IMR-90 (cell line): ENCODE results near the gene ABTB2. TPM values are rescaled to one million over a fixed set of nuclear protein-coding genes. Genes with fewer than 3 reads are reported as not detected.
A peak's percentile ranks its signal among the peaks of the same experiment; 100 is the strongest.

Experiments
- CEBPB ChIP-seq: IDR thresholded peaks from 2 replicates; pipeline ENCODE4 v1.6.1; 2012; ENCODE audit warnings: low read depth, low read length, improper control_type of control experiment
- CHD1 ChIP-seq: IDR thresholded peaks from 2 replicates; pipeline ENCODE4 v1.6.1; 2012; ENCODE audit warnings: low read depth, low read length, improper control_type of control experiment
- NFE2L2 ChIP-seq: fragments of 150-350 bp; IDR thresholded peaks from 2 replicates; pipeline ENCODE4 v1.6.1; 2016; ENCODE audit warnings: low read depth, mild to moderate bottlenecking, low read length
- polyA plus RNA-seq, 3 experiments: library from polyadenylated mRNA; depleted of rRNA; stranded (reverse); fragments of >200 nt; gene quantifications; 2 replicates each; pipeline ENCODE4 v1.2.3, GENCODE V29; 2012; ENCODE audit warnings: low replicate concordance in 1 of 3
- total RNA-seq: library from RNA; depleted of rRNA; stranded (reverse); fragments of >200 nt; gene quantifications from 2 replicates; pipeline ENCODE4 v1.2.3, GENCODE V29; 2012
- TF ChIP-seq, protein P1 (sequence below): fragments of 150-350 bp; IDR thresholded peaks from 2 replicates; pipeline ENCODE4 v1.6.1; 2016; ENCODE audit warnings: low read depth, mild to moderate bottlenecking, low read length, moderate library complexity, borderline replicate concordance

ABTB2 gene
- total and polyA plus RNA-seq, 2 of the 4 experiments (the other 2 are of a cell fraction): 0.18 to 2.0 TPM

DNA sequence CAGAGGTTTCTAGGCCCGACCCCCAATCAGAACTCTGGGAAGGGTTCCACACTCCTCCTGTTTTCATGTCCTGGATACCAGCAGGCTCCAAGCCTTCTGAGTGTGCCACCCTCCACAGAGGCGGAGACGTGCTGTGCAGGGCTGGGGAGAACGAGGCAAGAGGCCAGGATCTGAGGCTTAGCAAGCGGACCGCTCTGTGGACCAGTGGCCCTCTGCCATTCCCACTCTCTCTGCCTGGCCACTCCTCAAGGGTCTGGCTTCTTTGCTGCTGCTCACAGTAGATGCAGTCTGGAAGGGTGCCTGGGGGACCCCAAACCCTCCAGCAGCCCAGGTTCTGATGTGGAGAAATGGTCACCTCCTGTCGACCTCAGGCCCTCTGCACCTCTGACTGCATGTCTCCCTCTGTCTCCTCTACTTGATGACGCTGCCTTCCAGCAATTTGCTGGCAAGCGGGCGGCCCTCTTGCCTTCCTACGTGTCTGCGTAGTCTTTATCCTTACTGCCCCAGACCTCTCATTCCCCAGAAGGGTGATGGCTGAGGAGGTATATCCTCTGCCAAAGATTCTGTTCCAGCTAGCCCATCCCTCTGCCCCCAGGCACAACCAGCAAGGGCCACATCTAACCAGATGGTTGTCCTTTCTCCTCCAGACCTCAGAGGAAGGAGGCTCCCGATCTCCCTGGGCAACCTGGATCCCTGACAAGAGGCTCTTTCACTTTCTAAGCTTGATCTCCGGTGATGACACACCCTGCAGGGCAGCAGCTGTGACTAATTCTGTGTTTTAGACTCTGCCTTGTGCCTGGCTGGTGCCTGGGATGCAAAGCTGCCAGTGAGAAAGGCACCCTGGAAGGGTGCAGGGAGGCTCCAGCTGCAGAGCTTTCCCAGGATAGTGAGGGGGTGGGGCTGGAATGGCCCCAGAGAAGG lies 165.1 kb downstream of the ABTB2 start (continued):
- TF ChIP-seq, protein P1, sequence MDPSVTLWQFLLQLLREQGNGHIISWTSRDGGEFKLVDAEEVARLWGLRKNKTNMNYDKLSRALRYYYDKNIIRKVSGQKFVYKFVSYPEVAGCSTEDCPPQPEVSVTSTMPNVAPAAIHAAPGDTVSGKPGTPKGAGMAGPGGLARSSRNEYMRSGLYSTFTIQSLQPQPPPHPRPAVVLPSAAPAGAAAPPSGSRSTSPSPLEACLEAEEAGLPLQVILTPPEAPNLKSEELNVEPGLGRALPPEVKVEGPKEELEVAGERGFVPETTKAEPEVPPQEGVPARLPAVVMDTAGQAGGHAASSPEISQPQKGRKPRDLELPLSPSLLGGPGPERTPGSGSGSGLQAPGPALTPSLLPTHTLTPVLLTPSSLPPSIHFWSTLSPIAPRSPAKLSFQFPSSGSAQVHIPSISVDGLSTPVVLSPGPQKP: no peak
- TF ChIP-seq NFE2L2: no peak
- TF ChIP-seq CEBPB: peak; percentile 68
- no peak for TF ChIP-seq CHD1
